ENCODE data around the gene VGLL2.
"Not testable (repeated sequence)": the region's sequence is repeated elsewhere in the genome, so short reads cannot be mapped to it uniquely, and the experiment has no call there.

DNA sequence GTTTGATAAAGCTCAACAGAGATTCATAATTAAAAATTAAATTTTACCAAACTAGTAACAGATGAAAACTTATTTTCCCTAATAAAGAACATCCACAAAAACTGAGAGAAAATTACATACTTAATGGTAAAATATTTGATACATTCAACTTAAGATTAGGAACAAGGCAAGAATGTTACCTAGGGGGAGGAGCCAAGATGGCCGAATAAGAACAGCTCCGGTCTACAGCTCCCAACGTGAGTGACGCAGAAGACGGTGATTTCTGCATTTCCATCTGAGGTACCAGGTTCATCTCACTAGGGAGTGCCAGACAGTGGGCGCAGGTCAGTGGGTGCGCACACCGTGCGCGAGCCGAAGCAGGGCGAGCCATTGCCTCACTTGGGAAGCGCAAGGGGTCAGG, 20.8 kb upstream of the VGLL2 start:
- TF ChIP-seq, protein P1, sequence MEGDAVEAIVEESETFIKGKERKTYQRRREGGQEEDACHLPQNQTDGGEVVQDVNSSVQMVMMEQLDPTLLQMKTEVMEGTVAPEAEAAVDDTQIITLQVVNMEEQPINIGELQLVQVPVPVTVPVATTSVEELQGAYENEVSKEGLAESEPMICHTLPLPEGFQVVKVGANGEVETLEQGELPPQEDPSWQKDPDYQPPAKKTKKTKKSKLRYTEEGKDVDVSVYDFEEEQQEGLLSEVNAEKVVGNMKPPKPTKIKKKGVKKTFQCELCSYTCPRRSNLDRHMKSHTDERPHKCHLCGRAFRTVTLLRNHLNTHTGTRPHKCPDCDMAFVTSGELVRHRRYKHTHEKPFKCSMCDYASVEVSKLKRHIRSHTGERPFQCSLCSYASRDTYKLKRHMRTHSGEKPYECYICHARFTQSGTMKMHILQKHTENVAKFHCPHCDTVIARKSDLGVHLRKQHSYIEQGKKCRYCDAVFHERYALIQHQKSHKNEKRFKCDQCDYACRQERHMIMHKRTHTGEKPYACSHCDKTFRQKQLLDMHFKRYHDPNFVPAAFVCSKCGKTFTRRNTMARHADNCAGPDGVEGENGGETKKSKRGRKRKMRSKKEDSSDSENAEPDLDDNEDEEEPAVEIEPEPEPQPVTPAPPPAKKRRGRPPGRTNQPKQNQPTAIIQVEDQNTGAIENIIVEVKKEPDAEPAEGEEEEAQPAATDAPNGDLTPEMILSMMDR (IDR thresholded peaks at IDR 0.05) = not testable (repeated sequence)
- TF ChIP-seq, protein P2, sequence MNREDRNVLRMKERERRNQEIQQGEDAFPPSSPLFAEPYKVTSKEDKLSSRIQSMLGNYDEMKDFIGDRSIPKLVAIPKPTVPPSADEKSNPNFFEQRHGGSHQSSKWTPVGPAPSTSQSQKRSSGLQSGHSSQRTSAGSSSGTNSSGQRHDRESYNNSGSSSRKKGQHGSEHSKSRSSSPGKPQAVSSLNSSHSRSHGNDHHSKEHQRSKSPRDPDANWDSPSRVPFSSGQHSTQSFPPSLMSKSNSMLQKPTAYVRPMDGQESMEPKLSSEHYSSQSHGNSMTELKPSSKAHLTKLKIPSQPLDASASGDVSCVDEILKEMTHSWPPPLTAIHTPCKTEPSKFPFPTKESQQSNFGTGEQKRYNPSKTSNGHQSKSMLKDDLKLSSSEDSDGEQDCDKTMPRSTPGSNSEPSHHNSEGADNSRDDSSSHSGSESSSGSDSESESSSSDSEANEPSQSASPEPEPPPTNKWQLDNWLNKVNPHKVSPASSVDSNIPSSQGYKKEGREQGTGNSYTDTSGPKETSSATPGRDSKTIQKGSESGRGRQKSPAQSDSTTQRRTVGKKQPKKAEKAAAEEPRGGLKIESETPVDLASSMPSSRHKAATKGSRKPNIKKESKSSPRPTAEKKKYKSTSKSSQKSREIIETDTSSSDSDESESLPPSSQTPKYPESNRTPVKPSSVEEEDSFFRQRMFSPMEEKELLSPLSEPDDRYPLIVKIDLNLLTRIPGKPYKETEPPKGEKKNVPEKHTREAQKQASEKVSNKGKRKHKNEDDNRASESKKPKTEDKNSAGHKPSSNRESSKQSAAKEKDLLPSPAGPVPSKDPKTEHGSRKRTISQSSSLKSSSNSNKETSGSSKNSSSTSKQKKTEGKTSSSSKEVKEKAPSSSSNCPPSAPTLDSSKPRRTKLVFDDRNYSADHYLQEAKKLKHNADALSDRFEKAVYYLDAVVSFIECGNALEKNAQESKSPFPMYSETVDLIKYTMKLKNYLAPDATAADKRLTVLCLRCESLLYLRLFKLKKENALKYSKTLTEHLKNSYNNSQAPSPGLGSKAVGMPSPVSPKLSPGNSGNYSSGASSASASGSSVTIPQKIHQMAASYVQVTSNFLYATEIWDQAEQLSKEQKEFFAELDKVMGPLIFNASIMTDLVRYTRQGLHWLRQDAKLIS (CRISPR knock-in tag; IDR thresholded peaks at IDR 0.05; ENCODE audit: borderline replicate concordance) = not testable (repeated sequence)
- TF ChIP-seq TCF7 (CRISPR knock-in tag; IDR thresholded peaks at IDR 0.05; ENCODE audit: low read depth); SOX15 (CRISPR knock-in tag; IDR thresholded peaks at IDR 0.05): not testable (repeated sequence)

Data from WTC11 (cell line).